ENCODE results near the gene PIP4K2C. TPM values are rescaled to one million over a fixed set of nuclear protein-coding genes. Genes with fewer than 3 reads are reported as not detected.

The PIP4K2C gene
- total RNA-seq, 1 experiment from 2014 or later, result 48.7 TPM

DNA sequence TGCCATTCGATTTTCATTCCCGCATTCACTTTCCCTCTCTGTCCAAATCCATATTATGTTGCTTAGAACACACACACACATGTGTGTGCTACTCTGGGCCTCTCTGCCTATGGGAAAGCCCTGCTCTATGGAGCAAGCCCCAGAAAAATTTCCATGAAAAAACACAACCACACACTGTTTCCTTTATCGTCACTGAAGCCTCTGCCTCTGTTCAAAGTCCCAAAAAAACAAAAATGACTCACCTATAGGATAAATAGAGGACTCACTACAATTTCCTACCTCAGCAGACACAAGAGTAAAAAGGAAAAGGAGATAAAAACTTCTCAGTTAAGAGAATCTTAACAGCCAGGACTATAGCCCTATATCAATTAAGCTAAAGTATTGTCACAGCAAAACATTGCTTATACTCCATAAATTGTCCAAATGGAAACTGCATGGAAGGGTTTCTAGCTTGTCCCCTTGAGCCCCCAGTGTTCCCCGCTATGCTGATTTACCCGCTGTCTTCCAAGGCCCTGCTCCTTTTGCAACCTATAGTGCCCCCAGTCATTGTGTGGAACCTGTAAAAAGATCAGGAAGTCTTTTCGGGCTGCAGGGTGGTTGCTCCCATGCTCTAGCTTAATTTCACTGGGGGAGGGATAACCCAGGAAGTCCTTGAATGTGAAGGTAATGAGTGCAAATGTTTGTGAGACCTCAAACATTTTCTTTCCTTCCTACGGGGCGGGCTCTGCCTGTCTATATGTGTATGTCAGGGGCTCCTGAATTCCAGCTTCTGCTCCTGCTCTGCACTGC is 11.1 kb upstream of the PIP4K2C start:
- intact Hi-C loops (cut with micrococcal nuclease; ENCODE audit: unreplicated experiment), result loop anchor here (5.0 kb wide), 1 partner anchor 327 kb away; no protein-coding TSS in a partner anchor
- no peaks in the 10 kb centered on the region for H4K20me1 ChIP-seq (ENCODE audit: insufficient read depth)
- H3K4me1 ChIP-seq (replicated peaks; ENCODE audit: insufficient read depth), result no peaks in the 10 kb centered on the region
- H3K9me2 ChIP-seq (ENCODE audit: insufficient read depth), result no peaks in the 10 kb centered on the region
- no TSS peak for BruUV-seq (replicated peaks)
- POLR2A ChIA-PET (ENCODE audit: unreplicated experiment), result no interaction called here
- no peak for DNase-seq
- no peak overlapping the region for H3K27ac ChIP-seq
- H3K9me3 ChIP-seq (ENCODE audit: insufficient read depth, low read depth), result no peaks in the 10 kb centered on the region
- no peaks in the 10 kb centered on the region for H3F3A ChIP-seq (ENCODE audit: insufficient read depth, low read depth)
- no peak overlapping the region for H2AFZ ChIP-seq
- H3K4me3 ChIP-seq, result no peak overlapping the region
- TF ChIP-seq EZH2 (IDR thresholded peaks at IDR 0.05; ENCODE audit: low read depth), result no peak
- TF ChIP-seq, protein P1, sequence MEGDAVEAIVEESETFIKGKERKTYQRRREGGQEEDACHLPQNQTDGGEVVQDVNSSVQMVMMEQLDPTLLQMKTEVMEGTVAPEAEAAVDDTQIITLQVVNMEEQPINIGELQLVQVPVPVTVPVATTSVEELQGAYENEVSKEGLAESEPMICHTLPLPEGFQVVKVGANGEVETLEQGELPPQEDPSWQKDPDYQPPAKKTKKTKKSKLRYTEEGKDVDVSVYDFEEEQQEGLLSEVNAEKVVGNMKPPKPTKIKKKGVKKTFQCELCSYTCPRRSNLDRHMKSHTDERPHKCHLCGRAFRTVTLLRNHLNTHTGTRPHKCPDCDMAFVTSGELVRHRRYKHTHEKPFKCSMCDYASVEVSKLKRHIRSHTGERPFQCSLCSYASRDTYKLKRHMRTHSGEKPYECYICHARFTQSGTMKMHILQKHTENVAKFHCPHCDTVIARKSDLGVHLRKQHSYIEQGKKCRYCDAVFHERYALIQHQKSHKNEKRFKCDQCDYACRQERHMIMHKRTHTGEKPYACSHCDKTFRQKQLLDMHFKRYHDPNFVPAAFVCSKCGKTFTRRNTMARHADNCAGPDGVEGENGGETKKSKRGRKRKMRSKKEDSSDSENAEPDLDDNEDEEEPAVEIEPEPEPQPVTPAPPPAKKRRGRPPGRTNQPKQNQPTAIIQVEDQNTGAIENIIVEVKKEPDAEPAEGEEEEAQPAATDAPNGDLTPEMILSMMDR (conservative IDR thresholded peaks at IDR 0.05), result no peak
- CTCF ChIA-PET, result no interaction called here
- no peak overlapping the region for H3K4me2 ChIP-seq
- H3K27me3 ChIP-seq (ENCODE audit: insufficient read depth, low read depth), result peaks cover 19% of the 10 kb centered on the region
- H3K79me2 ChIP-seq (ENCODE audit: low read depth), result no peaks in the 10 kb centered on the region
- H3K36me3 ChIP-seq (ENCODE audit: low read depth), result no peaks in the 10 kb centered on the region

GRCh38 chr12:57580466-57580795 is 10.6 kb upstream of the PIP4K2C start:
- no peak overlapping the region for H2AFZ ChIP-seq
- no peak overlapping the region for H3K4me3 ChIP-seq
- H3K4me2 ChIP-seq, result no peak overlapping the region
- H4K20me1 ChIP-seq (ENCODE audit: insufficient read depth), result no peaks in the 10 kb centered on the region
- no peaks in the 10 kb centered on the region for H3F3A ChIP-seq (ENCODE audit: insufficient read depth, low read depth)
- TF ChIP-seq, protein P1 (conservative IDR thresholded peaks at IDR 0.05), result no peak
- TF ChIP-seq EZH2 (IDR thresholded peaks at IDR 0.05; ENCODE audit: low read depth), result no peak
- H3K36me3 ChIP-seq (ENCODE audit: low read depth), result no peaks in the 10 kb centered on the region
- H3K9me2 ChIP-seq (ENCODE audit: insufficient read depth), result no peaks in the 10 kb centered on the region
- H3K9me3 ChIP-seq (ENCODE audit: insufficient read depth, low read depth), result no peaks in the 10 kb centered on the region
- H3K4me1 ChIP-seq (replicated peaks; ENCODE audit: insufficient read depth), result no peaks in the 10 kb centered on the region
- ChIA-PET POLR2A (ENCODE audit: unreplicated experiment) (no interaction called here), CTCF (interaction anchor here (0.6 kb wide), 1 partner anchor 29 kb away, joined by 3 read pairs; no protein-coding TSS in a partner anchor)
- DNase-seq, result no peak
- peaks cover 23% of the 10 kb centered on the region for H3K27me3 ChIP-seq (ENCODE audit: insufficient read depth, low read depth)
- BruUV-seq (replicated peaks), result no TSS peak
- no peak overlapping the region for H3K27ac ChIP-seq
- no peaks in the 10 kb centered on the region for H3K79me2 ChIP-seq (ENCODE audit: low read depth)
- intact Hi-C loops (cut with micrococcal nuclease; ENCODE audit: unreplicated experiment), result loop anchor here (5.0 kb wide), 1 partner anchor 327 kb away; no protein-coding TSS in a partner anchor

- POLR2A ChIA-PET (ENCODE audit: unreplicated experiment), result no interaction called here
- CTCF ChIA-PET, result no interaction called here
- no peaks in the 10 kb centered on the region for H4K20me1 ChIP-seq (ENCODE audit: insufficient read depth)
- H3K9me3 ChIP-seq (ENCODE audit: insufficient read depth, low read depth), result no peaks in the 10 kb centered on the region
- H2AFZ ChIP-seq, result no peak overlapping the region
- H3K4me3 ChIP-seq, result no peak overlapping the region
- no peaks in the 10 kb centered on the region for H3F3A ChIP-seq (ENCODE audit: insufficient read depth, low read depth)
- intact Hi-C loops (cut with micrococcal nuclease; ENCODE audit: unreplicated experiment), result loop anchor here (2.0 to 5.0 kb wide), 2 partner anchors 111 to 325 kb away; no protein-coding TSS in a partner anchor
- H3K36me3 ChIP-seq (ENCODE audit: low read depth), result no peaks in the 10 kb centered on the region
- peaks cover 29% of the 10 kb centered on the region for H3K27me3 ChIP-seq (ENCODE audit: insufficient read depth, low read depth)
- H3K4me1 ChIP-seq (replicated peaks; ENCODE audit: insufficient read depth), result no peaks in the 10 kb centered on the region
- DNase-seq, result no peak
- no TSS peak for BruUV-seq (replicated peaks)
- H3K79me2 ChIP-seq (ENCODE audit: low read depth), result no peaks in the 10 kb centered on the region
- H3K27ac ChIP-seq, result no peak overlapping the region
- H3K9me2 ChIP-seq (ENCODE audit: insufficient read depth), result no peaks in the 10 kb centered on the region
- H3K4me2 ChIP-seq, result no peak overlapping the region
- TF ChIP-seq, protein P1 (conservative IDR thresholded peaks at IDR 0.05), result no peak
- no peak for TF ChIP-seq EZH2 (IDR thresholded peaks at IDR 0.05; ENCODE audit: low read depth)
These were observed 9.2 kb upstream of the PIP4K2C start for GRCh38 chr12:57581802-57582201.

All from PC-9 (cell line).